Left kidney (tissue), 2 donors: Measurements from ENCODE around the gene CCDC85C. TPM values are rescaled to one million over a fixed set of nuclear protein-coding genes. Genes with fewer than 3 reads are reported as not detected.

Source experiments
- DNase-seq: peaks from one replicate; pipeline ENCODE4 v3.0.0-alpha.2; 2013
- polyA plus RNA-seq: library from polyadenylated mRNA; unstranded; fragments of 120-200 nt; gene quantifications from one replicate; pipeline ENCODE4 v1.2.1, GENCODE V29; 2013; ENCODE audit not compliant: insufficient read length

CCDC85C gene
- polyA plus RNA-seq, 1 donor, result 24.4 TPM

GRCh38 chr14:99608591-99608990 is 4.6 kb upstream of the CCDC85C start:
- no peak for DNase-seq

- no peak for DNase-seq
These were observed 2.4 kb upstream of the CCDC85C start for GRCh38 chr14:99606359-99606758.

- no peak for DNase-seq
These were observed 1.4 kb upstream of the CCDC85C start for GRCh38 chr14:99605299-99605961.

- no peak for DNase-seq
These were observed 825 bp upstream of the CCDC85C start for GRCh38 chr14:99604766-99605298.

GRCh38 chr14:99604278-99604765 is 315 bp upstream of the CCDC85C start:
- DNase-seq, result peak; percentile 96

- no peak for DNase-seq
These were observed 1.1 kb downstream of the CCDC85C start for GRCh38 chr14:99602788-99603415.

- DNase-seq, result no peak
These were observed 1.8 kb downstream of the CCDC85C start for GRCh38 chr14:99602054-99602787.

GRCh38 chr14:99601361-99601831 is 2.6 kb downstream of the CCDC85C start:
- no peak for DNase-seq

- DNase-seq, result no peak
These were observed 3.6 kb downstream of the CCDC85C start for GRCh38 chr14:99600232-99600888.

- DNase-seq, result no peak
These were observed 4.6 kb downstream of the CCDC85C start for GRCh38 chr14:99599393-99599792.

- no peak for DNase-seq
These were observed 5.2 kb downstream of the CCDC85C start for GRCh38 chr14:99598774-99599173.

GRCh38 chr14:99597911-99598600 is 6.0 kb downstream of the CCDC85C start:
- DNase-seq, result no peak

GRCh38 chr14:99596772-99597171 is 7.2 kb downstream of the CCDC85C start:
- DNase-seq, result no peak

- DNase-seq, result no peak
These were observed 7.9 kb downstream of the CCDC85C start for GRCh38 chr14:99596071-99596627.

- DNase-seq, result no peak
These were observed 8.5 kb downstream of the CCDC85C start for GRCh38 chr14:99595524-99595923.

- no peak for DNase-seq
These were observed 9.0 kb downstream of the CCDC85C start for GRCh38 chr14:99595034-99595433.

- no peak for DNase-seq
These were observed 9.8 kb downstream of the CCDC85C start for GRCh38 chr14:99593971-99594841.

- DNase-seq, result no peak
These were observed 10.9 kb downstream of the CCDC85C start for GRCh38 chr14:99592933-99593753.

- no peak for DNase-seq
These were observed 11.6 kb downstream of the CCDC85C start for GRCh38 chr14:99592394-99592793.
